GM21390 (cell line): ENCODE measurements around the gene LALBA.
"Not testable (repeated sequence)": the region's sequence is repeated elsewhere in the genome, so short reads cannot be mapped to it uniquely, and the experiment has no call there.

Source experiments
- ATAC-seq: cut with Tn5 transposase; IDR thresholded peaks from one replicate; pipeline ENCODE4 v1.9.1; 2021; ENCODE audit not compliant: unreplicated experiment

Gene LALBA

DNA sequence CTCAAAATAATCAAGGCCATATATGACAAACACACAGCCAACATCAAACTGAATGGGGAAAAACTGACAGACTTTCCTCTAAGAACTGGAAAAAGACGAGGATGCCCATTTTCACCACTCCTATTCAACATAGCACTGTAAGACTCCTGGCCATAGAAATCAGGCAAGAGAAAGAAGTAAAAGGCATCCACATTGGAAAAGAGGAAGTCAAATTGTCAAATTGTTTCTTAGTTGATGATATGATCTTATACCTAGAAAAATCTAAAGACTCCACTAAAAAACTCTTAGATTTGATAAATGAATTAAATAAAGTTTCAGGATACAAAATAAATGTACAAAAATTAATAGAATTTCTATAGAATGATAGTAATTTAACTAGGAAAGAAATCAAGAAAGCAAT lies 33.2 kb downstream of the LALBA start:
- ATAC-seq: no peak

GRCh38 chr12:48532601-48533000 lies 37.2 kb downstream of the LALBA start:
- ATAC-seq: no peak

GRCh38 chr12:48527891-48528670 lies 41.8 kb downstream of the LALBA start:
- ATAC-seq: no peak

DNA sequence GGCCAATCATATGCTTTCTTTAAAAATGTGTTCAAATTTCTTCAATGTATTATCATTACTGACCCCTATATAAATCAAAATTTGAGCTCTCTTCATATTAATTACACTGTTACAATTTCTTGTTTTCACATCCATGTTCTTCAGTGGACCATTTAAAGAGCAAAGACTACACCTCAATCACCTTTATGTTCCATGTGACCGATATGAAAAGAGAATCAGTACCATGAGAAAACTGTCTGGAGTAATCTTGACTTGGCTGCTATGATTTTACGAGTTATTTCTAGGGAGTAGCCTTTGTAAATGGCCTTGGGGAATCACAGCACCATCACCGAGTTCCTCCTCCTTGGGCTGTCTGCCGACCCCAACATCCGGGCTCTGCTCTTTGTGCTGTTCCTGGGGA lies 44.5 kb downstream of the LALBA start, which contains the start of gene OR8S1:
Gene OR8S1, plus strand, starts transcription at position 301 of the 400 bp plus-strand sequence. Its CDS starts 0 bp downstream, at position 301.
- no peak for ATAC-seq

DNA sequence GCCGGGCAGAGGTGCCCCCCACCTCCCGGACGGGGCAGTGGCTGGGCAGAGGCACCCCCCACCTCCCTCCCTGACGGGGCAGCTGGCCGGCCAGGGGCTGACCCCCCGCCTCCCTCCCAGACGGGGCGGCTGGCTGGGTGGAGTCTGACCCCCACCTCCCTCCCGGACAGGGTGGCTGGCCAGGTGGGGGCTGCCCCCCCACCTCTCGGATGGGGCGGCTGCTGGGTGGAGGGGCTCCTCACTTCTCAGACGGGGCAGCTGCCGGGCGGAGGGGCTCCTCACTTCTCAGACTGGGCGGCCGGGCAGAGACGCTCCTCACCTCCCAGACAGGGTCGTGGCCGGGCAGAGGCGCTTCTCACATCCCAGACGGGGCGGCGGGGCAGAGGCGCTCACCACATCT lies 49.5 kb downstream of the LALBA start:
- ATAC-seq: not testable (repeated sequence)
